Epidermal melanocyte (primary cell): ENCODE results near the gene PTPRZ1.

Experiments
- DNase-seq: peaks from one replicate; pipeline ENCODE4 v3.0.0; 2011; ENCODE audit warnings: low spot score; ENCODE audit not compliant: insufficient read length

The PTPRZ1 gene

DNA sequence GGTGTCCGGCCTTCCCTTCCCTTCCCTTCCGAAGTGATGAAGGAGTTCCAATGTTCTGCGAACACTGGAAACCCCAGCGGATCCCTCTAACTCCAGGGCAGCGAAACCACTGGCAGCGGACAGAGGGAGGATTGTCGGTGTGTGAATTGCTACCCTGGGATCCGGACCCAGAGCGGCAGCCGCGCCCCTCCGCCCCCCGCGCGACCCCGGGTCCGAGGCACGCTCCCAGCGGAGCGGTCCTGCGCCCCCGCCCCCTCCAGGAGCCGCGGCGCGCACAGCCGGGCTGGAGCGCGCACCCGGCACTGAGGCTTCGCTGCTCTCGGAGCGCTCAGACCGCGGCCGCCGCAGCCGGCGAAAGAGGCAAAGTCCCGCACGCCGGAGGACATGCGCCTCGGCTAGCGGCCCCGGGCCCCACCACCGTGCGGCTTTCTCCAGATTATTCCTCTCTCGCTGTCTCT lies at the start of gene PTPRZ1:
TSS of gene PTPRZ1 (plus strand) at position 331 of the 458 bp plus-strand sequence. CDS start 339 bp downstream, outside the sequence.
- DNase-seq: peak; percentile 25

DNA sequence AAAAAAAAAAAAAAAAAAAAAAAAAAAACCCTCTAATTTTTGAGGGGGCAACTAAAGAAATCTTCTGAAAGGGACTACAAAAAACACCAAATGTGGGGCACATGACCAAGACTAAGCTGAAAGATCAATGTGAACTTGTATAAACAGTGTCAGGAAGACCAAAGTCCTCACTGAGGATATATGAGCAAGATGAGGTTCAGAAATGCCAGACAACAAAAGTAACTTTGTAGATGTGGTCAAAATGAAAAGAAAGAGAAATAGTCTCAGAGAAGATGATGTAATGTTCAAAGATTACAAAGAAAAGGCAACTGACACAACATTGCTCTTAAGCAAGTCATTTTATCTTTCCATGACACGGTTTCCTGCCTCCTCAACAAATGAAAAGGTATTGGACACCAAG lies 48.7 kb upstream of the PTPRZ1 start:
- no peak for DNase-seq

DNA sequence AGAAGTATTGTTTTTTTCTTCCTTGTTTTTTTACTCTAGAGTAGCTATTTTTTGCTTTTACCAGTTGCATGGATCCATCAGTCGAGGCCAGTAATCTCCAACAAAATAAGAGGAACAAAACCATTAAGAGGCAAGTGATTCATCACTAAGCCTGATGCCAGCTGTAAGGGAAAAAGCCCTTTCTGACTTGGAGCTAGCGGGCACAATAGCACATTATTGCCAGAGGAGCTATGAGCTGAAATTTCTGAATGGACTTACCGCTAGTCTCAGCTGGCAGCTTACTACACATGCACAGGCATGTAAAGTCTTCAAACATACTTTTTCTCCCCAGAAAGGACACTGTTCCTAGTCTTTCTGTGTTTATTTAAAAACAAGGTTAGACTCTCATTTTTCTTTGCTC lies 41.6 kb upstream of the PTPRZ1 start:
- no peak for DNase-seq

DNA sequence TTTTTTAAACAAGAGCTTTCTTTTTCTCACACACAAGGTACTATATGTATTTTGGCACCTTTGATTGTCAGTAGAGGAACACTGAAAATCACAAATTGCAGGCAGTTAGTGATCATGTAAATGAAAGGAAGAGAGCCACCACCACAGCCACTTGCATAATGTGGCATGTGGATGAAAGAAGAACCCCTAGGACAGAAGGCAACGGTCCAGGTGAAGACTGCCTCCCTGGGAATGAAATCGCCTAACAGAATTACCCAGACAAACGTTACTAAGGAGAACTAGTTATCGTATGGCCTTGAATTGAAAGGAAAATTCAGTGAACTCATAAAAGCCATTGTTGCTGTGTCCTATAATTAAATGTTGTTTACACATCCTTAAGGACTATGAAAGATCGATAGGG lies 41.2 kb upstream of the PTPRZ1 start:
- DNase-seq: no peak

DNA sequence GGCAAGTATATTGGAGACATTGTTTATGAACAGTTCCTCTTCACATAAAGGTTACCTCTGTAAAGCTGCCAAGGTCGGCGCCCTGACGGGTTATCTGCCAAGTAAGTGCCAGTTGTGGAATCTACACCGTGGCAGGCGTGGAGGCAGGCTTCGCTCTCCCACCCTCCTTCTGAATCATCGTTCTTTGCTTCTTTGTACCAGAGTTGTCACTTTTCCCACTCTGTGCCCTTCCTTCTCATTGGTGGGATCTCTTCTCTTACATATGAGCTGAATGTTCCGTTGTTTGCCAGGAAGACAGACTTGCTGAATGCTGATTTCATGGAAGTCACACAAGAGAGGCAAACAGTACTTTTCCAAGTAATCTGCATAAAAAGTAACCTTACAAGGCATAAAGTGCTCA lies 40.6 kb upstream of the PTPRZ1 start:
- DNase-seq: no peak

DNA sequence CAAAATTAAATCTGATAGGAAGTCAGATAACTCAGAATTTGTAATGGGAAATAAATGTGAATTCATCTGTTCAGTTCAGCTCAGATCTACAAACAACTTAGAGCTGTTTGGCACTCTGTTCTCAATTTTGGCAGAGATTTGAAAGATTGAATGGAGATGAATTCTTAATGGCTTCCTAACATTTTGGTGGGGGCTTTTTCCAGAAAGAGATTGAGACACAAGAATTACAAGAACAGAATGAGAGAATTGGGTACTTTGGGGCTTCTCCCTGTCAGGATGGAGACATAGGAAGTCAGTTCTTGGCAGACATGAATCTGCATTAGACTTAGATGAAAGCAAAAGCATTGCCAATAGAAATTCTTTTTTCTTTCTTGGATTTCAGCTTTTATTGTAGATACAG lies 39.0 kb upstream of the PTPRZ1 start:
- no peak for DNase-seq

DNA sequence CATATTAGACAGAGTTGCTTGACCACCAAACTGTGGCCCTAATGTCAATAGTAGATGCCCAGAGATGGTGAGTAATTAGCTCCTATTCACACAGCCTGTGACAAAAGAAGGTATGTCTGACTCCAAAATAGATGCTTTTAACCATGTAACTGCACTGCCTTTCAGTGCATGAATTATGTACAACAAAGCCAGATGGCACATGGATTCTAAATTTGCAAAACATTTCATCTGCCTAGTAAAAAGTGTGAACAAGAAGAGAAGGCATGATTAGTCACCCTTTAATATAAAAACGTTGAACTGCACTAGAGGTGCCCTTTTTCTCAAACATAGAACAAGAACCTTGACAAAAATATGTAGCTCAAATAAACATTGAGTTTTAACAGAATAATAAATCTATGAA lies 35.5 kb upstream of the PTPRZ1 start:
- DNase-seq: no peak

DNA sequence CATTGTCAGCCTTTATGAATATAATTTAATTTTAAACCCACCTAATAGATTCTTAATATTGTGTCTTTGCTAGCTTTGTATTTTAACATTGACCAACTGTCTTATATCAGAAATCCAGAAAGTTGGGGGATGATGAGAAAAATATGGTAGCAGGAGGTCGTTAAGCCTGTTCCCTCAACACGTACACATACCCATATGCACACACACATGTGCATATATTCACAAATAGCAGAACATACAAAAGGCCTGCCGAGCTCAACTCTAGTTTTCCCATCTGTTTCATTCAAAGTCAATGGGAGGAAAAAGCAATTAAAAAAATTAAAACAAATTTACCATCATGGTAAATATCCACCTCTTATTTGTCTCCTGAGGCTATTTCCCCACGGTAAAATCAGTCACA lies 25.9 kb upstream of the PTPRZ1 start:
- DNase-seq: no peak

DNA sequence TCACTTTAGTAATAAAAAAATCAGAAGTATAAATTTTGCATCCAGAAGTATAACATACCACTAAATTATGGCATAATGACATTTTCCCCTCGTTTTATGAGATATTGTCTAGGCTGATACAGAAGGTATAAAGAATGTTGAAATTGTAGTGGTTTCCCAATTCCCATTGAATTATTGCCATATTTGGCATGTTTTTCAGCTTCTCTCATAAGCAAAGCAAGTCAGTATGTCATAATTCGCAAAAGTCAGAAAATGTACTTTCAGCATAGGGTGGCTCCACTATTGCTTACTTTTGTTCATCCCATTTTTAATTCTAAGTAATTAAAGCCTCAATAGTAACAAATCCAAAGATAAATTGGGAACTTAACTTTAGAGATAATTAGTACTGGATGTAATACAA lies 19.7 kb upstream of the PTPRZ1 start:
- DNase-seq: no peak

DNA sequence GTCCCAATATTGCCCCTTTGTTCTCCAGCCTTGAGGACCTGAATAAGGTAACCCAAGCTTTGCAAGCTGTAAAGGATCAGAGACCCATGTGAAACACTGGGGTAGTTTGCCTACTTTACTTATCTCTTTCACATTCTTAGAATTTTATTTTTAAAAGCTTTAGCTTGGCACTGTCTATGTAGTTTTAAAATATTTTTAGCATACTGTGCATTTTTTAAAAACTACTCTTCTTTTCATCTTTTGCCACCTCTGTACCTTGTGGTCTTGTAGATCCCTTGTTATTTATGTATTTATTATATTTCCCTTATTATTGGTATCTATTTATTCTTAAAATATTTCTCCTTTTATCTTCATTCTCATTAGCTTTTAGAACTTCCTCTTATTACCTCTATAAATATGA lies 12.0 kb upstream of the PTPRZ1 start:
- DNase-seq: no peak

DNA sequence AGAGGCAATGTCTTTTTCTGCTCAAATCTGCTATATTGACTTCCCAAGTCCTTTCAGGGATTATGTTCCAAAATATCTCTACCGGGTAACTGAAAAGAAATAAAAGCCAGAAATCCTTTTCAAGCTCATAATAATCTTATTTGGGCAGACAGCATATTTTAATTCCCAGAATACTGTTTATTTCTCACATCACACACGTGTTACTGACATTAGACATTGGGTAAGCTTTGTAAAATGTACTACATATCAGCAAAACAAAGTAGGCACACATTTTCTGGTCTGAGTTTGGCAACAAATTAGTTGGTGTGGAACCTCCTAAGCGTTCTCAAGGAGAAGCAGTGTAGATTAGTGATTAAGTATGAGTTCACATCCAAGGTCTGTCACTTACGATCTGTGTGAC lies 10.4 kb upstream of the PTPRZ1 start:
- DNase-seq: no peak

DNA sequence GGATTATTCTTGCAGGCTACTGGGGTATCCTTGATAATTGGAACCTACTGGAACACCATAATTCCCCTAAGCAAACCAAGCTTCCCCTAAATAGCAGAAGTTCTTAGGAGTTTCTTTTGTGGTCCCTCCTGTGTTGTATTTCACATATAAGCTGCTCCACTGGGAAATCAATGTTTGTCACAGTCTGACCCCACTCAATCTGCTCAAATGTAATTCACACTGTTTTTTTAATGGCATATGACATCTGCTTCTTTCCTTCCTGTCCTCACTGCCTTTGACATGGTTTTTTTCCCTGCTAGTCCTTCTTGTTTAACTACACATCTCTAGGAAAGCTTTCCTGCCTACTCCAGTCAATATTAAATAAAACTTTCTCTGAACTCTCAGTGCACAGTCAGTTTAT lies 1.8 kb upstream of the PTPRZ1 start:
- DNase-seq: no peak

DNA sequence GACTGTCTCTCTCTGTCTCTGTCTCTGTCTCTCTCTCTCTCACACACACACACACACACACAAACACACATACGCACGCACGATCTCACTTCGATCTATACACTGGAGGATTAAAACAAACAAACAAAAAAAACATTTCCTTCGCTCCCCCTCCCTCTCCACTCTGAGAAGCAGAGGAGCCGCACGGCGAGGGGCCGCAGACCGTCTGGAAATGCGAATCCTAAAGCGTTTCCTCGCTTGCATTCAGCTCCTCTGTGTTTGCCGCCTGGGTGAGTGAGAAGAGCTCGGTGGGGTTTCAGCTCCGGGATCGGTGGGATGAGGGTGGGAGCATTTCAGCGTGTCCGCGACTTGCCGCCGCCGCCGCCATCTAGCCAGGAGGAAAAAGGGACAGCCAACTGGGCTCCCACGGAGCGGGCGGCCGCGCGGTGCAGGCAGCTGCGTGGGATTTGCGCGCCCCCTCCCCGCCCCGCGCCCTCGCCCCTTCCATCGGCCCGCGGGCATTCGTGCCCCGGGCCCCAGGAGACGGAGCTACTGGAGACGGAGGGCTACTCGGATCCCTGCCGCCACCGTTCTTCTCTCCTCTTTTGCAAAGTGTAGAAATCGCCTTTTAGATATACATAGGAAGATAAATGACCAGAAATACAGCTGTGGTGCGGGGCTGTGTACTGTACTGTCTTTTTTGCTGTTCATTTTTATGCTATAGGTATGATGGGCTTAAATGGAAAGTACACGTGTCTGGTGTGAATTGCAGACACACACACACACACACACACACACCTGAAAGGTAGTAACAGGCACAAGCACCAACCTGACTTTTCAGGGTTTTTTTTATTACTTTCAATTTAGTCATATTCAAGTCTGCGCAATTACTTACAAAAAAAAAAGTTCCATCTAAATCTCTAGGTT lies 581 bp downstream of the PTPRZ1 start:
- no peak for DNase-seq

DNA sequence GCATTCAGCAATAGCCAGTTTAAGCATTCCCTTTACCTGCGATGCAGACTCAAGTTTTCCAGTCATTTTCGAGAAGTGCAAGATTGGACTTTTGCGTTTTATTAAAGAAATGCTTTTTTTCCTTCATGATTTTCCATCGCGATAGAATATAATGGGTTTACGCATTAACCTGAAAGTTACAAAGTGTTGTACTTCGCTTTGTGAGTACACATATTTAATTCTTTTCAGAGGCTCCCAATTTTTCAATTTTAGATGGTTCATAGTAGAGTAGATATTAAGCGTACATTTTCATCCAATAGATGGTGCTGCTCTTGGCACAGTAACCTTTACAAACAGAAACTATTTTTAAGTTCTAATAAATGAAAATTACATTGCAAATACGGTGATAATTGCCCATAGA lies 1.3 kb downstream of the PTPRZ1 start:
- DNase-seq: no peak

DNA sequence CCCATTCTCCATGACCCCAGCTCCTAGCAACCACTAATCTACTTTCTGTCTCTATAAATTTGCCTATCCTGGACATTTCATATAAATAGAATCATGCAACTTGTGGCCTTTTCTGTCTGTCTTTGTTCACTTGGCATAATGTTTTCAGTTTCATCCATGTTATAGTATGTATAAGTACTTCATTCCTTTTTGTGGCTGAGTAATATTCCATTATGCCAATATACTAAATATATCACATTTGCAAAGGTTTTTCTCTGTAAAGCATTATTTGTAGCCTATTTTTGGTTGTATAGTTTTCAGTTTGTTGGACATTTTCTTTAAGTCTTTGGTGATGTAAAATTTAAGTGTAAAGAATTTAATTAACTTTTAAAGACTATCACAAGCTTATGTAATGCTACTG lies 2.2 kb downstream of the PTPRZ1 start:
- DNase-seq: no peak

DNA sequence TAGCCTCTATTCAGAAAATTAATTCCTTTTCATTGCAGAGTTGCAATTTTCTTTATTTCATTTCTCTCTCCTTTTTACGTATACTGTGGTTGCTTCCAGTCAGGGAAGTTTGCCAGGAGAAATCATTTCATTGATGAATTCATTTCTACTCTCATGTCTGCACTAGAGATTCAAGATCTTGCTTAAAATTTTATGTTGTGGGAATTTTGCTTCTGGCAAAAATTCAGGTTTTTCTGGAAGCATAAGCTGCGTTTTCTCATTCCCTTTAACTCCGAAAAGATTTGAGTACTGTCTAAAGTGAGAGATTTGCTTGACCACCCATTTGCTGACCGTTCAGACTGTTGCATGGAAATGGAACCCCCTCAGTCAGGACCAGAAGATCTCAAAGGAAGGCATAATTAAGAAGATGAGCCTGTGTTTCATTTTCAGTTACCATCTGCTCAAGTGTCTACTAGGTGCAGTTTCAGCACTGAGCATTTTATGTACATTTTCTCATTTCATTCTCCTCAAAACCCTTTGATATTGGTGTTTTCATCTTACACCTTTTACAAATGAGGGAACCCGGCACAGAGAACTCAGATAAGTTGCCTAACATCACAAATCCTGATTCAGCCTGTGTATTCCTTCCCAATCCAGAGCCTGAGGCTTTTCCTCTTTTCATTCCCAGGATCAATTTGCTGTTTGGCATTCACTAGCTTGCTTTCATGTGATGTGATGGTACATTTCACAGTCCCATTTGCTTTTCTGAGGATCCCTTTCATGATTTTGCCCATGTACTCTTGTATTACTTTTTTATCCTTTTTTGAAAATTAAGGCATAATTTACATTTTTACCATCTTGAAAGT lies 3.9 kb downstream of the PTPRZ1 start:
- DNase-seq: no peak

DNA sequence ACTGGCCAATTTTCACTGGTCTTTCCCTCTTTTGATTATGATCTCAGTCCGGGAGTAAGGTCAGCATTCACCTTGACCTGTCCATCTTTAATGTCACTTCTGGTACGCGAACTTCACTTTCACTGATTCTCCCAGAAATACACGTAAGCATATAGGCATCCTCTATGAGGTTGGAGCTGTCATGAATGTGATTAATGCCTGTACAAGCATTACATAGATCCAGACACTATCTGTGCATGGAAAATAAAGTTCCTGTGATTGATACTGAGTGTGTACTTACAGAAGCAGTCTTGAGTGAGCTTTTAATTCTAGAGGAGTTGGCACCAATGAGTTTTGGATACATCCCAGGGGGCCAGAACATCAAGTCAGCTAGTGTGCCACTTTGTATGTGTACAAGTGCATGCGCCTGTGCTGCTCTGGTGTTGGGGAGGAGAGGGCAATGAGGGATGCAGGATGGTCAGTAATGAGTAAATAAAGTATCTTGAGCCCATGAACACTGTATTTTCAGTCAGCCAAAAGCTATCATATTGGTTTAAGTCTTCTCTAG lies 6.0 kb downstream of the PTPRZ1 start:
- no peak for DNase-seq

DNA sequence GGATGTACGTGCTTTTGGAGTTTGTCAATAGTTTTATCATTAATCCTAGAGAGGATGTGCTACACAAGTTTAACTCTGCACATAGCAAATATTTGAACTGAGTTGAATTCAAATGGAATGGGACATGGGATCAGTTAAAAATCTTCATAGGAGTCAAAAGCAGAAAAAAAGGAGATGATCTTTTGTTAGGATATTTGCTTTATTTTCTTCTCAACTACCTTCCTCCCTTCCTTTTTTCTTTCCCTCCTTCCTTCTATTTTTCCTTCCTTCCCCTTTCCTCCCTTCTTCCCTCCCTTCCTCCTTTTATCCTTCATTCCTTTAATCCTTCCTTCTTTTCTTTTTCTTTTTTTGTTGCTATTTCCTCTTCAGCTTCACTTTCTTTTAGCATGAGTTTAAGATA lies 6.6 kb downstream of the PTPRZ1 start:
- DNase-seq: no peak

DNA sequence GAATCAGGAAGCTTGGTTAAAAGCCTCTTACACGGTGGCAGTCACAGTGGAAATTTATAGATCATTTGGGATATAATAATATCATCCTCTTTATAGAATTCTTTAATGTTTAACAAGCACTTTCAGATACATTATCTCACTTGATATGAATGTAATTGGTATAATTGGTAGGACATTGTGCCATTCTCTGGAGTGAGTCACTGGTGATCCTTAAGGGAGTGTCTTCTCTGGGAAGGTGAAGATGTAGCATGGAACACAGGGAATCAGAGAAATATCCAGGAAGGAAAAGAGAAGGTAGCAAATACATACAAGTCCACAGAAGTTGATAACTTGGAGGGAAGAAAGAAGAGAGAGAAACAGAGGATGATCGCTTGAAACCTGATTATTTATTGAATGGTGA lies 9.8 kb downstream of the PTPRZ1 start:
- DNase-seq: no peak

DNA sequence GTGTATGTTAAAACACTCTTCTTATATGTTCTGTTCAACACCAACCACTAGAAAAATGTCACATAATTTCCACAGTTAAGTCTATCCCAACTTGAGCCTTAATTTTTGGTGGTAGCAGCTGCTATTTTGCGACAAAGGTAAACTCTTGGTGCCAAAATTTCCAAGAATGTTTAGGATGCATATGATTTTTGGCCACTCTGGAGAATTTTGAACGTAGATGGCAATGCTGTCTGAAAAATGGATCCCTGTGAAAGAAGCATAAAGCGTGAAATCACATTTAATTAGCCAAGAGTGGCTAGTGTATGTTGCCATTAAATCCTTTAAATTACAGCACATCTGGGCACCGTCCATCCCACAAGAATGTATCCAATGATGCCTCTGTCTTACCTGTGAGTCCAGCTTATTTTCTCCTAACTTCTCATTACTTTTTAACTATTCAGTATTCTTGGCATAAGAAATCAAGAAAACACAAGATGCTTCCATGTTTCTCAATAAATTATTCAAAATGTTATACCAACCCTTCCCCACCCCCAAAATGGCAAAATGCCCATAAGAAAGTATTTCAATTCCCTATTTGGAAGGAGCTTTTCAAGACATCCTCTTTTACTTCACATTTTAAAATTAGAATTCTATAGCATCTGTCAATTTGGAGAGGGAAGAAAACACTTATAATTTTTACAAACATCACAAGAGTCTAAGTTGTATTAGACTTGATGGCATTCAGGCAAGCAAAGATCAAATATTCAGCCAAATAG lies 12.4 kb downstream of the PTPRZ1 start:
- no peak for DNase-seq

DNA sequence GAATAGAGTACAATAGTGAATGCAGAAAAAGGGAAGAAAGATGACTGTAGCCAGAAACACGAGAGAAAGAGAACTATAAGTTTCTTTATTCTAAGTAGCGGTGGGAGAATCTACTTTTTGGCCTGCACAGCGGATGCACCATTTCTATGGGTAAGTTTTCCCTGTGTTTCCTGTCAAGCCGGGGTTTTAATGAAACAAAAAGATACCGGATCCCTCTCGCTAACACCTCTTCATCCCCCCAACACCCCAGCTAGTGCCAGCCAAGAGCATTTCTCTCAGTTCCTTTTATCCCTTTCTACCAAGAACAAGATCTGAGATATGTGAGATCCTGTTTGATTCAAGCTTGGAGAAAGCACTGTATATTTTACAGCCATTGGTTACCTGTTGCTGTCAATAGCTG lies 14.7 kb downstream of the PTPRZ1 start:
- no peak for DNase-seq
